KMS-11 (cell line): ENCODE measurements around the gene ITPR1.

Experiments
- H2AFZ ChIP-seq: fragments of 200-600 bp; sonication (generic); 2 replicates; pipeline ENCODE4 v1.6.1; 2016; ENCODE audit warnings: antibody characterized with exemption, mixed run types, low read depth
- H3K27ac ChIP-seq: fragments of 200-600 bp; sonication (generic); 2 replicates; pipeline ENCODE4 v1.6.1; 2016; ENCODE audit warnings: mild to moderate bottlenecking, mixed run types
- H3K27me3 ChIP-seq: fragments of 200-600 bp; sonication (generic); 2 replicates; pipeline ENCODE4 v1.6.1; 2017; ENCODE audit warnings: mild to moderate bottlenecking, low read depth, mixed run types, moderate library complexity; ENCODE audit not compliant: insufficient read depth
- H3K36me3 ChIP-seq: fragments of 200-600 bp; sonication (generic); 2 replicates; pipeline ENCODE4 v1.6.1; 2017; ENCODE audit warnings: mild to moderate bottlenecking, mixed run types; ENCODE audit not compliant: insufficient read depth
- H3K4me1 ChIP-seq: fragments of 200-600 bp; sonication (generic); 2 replicates; pipeline ENCODE4 v1.6.1; 2016; ENCODE audit warnings: mild to moderate bottlenecking, low read depth, mixed run types; ENCODE audit not compliant: poor library complexity, severe bottlenecking
- H3K4me2 ChIP-seq: fragments of 200-600 bp; sonication (generic); 2 replicates; pipeline ENCODE4 v1.7.0; 2016; ENCODE audit warnings: mild to moderate bottlenecking, mixed run types
- H3K4me3 ChIP-seq: fragments of 200-600 bp; sonication (generic); IDR thresholded peaks from 2 replicates; pipeline ENCODE4 v1.6.1; 2017; ENCODE audit warnings: low read depth, low read length, mixed read lengths; ENCODE audit not compliant: insufficient read depth
- H3K79me2 ChIP-seq: fragments of 200-600 bp; sonication (generic); 2 replicates; pipeline ENCODE4 v1.6.1; 2016; ENCODE audit warnings: low read depth, mixed run types; ENCODE audit not compliant: insufficient read depth
- H3K9ac ChIP-seq: fragments of 200-600 bp; sonication (generic); 2 replicates; pipeline ENCODE4 v1.6.1; 2016; ENCODE audit warnings: mild to moderate bottlenecking, mixed run types
- H4K20me1 ChIP-seq: fragments of 200-600 bp; sonication (generic); 2 replicates; pipeline ENCODE4 v1.6.1; 2016; ENCODE audit warnings: mild to moderate bottlenecking, mixed run types; ENCODE audit not compliant: insufficient read depth
- TF ChIP-seq, protein P1 (sequence below): fragments of 200-600 bp; sonication (generic); conservative IDR thresholded peaks from 2 replicates; pipeline ENCODE4 v1.6.1; 2017; ENCODE audit warnings: low read depth, mild to moderate bottlenecking, antibody characterized with exemption, low read length, moderate library complexity, mixed read lengths

ITPR1 gene

DNA sequence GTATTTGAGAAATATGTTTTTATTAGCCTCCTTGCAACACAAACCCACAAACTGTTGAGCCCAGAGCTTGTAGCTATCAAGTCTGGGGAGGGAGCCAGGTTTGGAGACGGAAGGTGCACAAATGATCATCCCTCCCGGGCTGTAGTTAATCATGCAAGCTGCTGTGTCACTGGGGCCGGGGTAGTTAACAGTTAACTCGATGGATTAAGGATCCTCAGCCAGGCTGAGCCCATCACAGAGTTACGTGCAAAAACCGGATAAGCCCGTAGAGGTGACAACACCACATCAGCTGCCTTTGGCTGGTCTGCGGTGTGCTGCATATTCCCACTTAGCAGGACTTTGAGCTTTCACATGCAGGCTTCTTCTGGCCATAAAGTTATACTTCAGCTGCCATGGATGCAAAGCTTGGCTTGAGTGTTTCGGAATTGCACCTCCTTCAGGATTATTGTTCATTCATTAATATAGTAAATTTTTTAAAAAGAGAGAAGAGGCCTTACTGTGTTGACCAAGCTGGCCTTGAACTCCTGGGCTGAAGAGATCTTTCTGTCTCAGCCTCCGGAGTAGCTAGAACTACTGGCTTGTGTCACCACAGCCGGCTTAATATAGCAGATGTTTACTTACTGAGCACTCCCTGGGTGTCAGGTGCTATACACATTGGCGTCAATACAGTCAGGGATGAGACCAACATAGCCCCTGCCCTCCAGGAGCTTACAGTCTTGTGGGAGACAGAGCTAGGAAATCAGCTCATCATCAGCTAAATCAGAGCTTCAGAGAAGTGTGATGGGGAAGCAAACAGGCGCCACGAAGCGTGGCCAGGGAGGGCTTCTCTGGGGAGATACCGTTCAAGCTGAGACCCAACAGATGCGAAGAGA lies 259.3 kb downstream of the ITPR1 start:
- no peaks in the 10 kb centered on the region for H3K27me3 ChIP-seq
- H3K4me1 ChIP-seq, result no peaks in the 10 kb centered on the region
- H3K4me2 ChIP-seq, result no peak overlapping the region
- no peak overlapping the region for H3K9ac ChIP-seq
- no peak overlapping the region for H3K4me3 ChIP-seq
- no peaks in the 10 kb centered on the region for H4K20me1 ChIP-seq
- no peaks in the 10 kb centered on the region for H3K36me3 ChIP-seq
- no peak overlapping the region for H3K27ac ChIP-seq
- TF ChIP-seq, protein P1, sequence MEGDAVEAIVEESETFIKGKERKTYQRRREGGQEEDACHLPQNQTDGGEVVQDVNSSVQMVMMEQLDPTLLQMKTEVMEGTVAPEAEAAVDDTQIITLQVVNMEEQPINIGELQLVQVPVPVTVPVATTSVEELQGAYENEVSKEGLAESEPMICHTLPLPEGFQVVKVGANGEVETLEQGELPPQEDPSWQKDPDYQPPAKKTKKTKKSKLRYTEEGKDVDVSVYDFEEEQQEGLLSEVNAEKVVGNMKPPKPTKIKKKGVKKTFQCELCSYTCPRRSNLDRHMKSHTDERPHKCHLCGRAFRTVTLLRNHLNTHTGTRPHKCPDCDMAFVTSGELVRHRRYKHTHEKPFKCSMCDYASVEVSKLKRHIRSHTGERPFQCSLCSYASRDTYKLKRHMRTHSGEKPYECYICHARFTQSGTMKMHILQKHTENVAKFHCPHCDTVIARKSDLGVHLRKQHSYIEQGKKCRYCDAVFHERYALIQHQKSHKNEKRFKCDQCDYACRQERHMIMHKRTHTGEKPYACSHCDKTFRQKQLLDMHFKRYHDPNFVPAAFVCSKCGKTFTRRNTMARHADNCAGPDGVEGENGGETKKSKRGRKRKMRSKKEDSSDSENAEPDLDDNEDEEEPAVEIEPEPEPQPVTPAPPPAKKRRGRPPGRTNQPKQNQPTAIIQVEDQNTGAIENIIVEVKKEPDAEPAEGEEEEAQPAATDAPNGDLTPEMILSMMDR, result no peak
- H3K79me2 ChIP-seq, result no peaks in the 10 kb centered on the region
- no peak overlapping the region for H2AFZ ChIP-seq

- H3K4me1 ChIP-seq, result no peaks in the 10 kb centered on the region
- H4K20me1 ChIP-seq, result no peaks in the 10 kb centered on the region
- H3K36me3 ChIP-seq, result no peaks in the 10 kb centered on the region
- no peak overlapping the region for H2AFZ ChIP-seq
- no peak overlapping the region for H3K4me3 ChIP-seq
- no peaks in the 10 kb centered on the region for H3K79me2 ChIP-seq
- H3K9ac ChIP-seq, result no peak overlapping the region
- H3K27me3 ChIP-seq, result no peaks in the 10 kb centered on the region
- no peak overlapping the region for H3K4me2 ChIP-seq
- no peak overlapping the region for H3K27ac ChIP-seq
- TF ChIP-seq, protein P1, result no peak
These were observed 260.0 kb downstream of the ITPR1 start for GRCh38 chr3:4753073-4753691.

- no peak overlapping the region for H2AFZ ChIP-seq
- TF ChIP-seq, protein P1, result no peak
- no peak overlapping the region for H3K4me3 ChIP-seq
- no peaks in the 10 kb centered on the region for H3K79me2 ChIP-seq
- H3K36me3 ChIP-seq, result no peaks in the 10 kb centered on the region
- no peaks in the 10 kb centered on the region for H3K27me3 ChIP-seq
- H3K27ac ChIP-seq, result no peak overlapping the region
- H4K20me1 ChIP-seq, result no peaks in the 10 kb centered on the region
- peaks cover 6% of the 10 kb centered on the region for H3K4me1 ChIP-seq
- H3K9ac ChIP-seq, result no peak overlapping the region
- H3K4me2 ChIP-seq, result no peak overlapping the region
These were observed 261.3 kb downstream of the ITPR1 start for GRCh38 chr3:4754180-4755086.

DNA sequence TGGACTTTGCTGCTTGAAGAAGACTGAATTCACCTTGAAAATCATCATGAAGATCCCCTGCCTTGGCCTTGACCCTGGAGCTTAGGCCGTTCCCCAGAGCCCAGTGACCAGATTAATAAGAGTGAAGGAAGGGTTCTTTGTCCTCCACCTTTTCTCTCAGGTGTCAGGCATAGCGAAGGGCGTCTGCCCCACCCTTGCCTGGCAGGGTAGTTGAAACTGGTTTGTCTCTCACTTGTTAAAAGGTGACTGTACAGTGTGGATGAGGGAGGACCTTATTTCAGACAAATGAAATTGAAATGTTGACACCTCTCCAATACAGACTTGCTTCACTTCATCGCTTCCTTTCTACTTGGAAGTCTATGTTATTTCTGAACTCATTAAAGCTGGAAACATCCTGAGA lies 262.4 kb downstream of the ITPR1 start:
- H3K79me2 ChIP-seq, result no peaks in the 10 kb centered on the region
- no peak overlapping the region for H3K27ac ChIP-seq

More for the DNA sequence above, 262.4 kb downstream of the ITPR1 start:
- H3K4me1 ChIP-seq, result peaks cover 9% of the 10 kb centered on the region
- H3K27me3 ChIP-seq, result no peaks in the 10 kb centered on the region
- no peaks in the 10 kb centered on the region for H3K36me3 ChIP-seq
- TF ChIP-seq, protein P1, result no peak
- no peak overlapping the region for H3K9ac ChIP-seq
- H4K20me1 ChIP-seq, result no peaks in the 10 kb centered on the region
- no peak overlapping the region for H3K4me2 ChIP-seq
- H3K4me3 ChIP-seq, result no peak overlapping the region
- no peak overlapping the region for H2AFZ ChIP-seq
